WTC11 (cell line): ENCODE results near the gene SLC66A2. TPM values are rescaled to one million over a fixed set of nuclear protein-coding genes. Genes with fewer than 3 reads are reported as not detected.

Experiments used
- ATAC-seq: fragments of 200-7000 bp; cut with Tn5 transposase; 2 replicates; pipeline ENCODE4 v1.10.0; 2021; ENCODE audit warnings: mild to moderate bottlenecking, moderate library complexity
- CTCF ChIA-PET: fragments of 300-600 bp; sonication (Branson Sonifier 250); formaldehyde crosslinking; loops from one replicate; lab custom pipeline; 2021; ENCODE audit warnings: antibody characterized with exemption; lab: Charles Lee
- POLR2A ChIA-PET: fragments of 350-600 bp; sonication (Branson Sonifier 250); formaldehyde crosslinking; loops from one replicate; lab custom pipeline; 2021; ENCODE audit warnings: antibody characterized with exemption; lab: Charles Lee
- DNase-seq: peaks from one replicate; pipeline ENCODE4 v3.0.0; 2021; ENCODE audit warnings: low spot score
- H3K27ac Mint-ChIP-seq: 2 replicates; pipeline ENCODE4 v1.8.0; 2021; ENCODE audit warnings: mixed read lengths
- H3K27me3 Mint-ChIP-seq: 2 replicates; pipeline ENCODE4 v1.8.0; 2021; ENCODE audit warnings: low read depth, mild to moderate bottlenecking, moderate library complexity, mixed read lengths
- H3K36me3 Mint-ChIP-seq: 2 replicates; pipeline ENCODE4 v1.8.0; 2021; ENCODE audit warnings: mixed read lengths
- H3K4me1 Mint-ChIP-seq: 2 replicates; pipeline ENCODE4 v1.8.0; 2022; ENCODE audit warnings: mixed read lengths
- H3K4me3 Mint-ChIP-seq: 2 replicates; pipeline ENCODE4 v1.8.0; 2021; ENCODE audit warnings: mild to moderate bottlenecking, moderate library complexity, mixed read lengths
- H3K9me3 Mint-ChIP-seq: 2 replicates; pipeline ENCODE4 v1.8.0; 2021; ENCODE audit warnings: mixed read lengths
- AFF4 ChIP-seq: sonication (generic); formaldehyde crosslinking; IDR thresholded peaks from 2 replicates; pipeline ENCODE4 v1.8.1; 2023; ENCODE audit warnings: mild to moderate bottlenecking, missing genetic modification reagents, borderline replicate concordance
- AR ChIP-seq: fragments of 250-450 bp; sonication (Bioruptor Pico); IDR thresholded peaks from 2 replicates; pipeline ENCODE4 v1.9.0; 2021; ENCODE audit warnings: mild to moderate bottlenecking
- ARID4B ChIP-seq: sonication (generic); formaldehyde crosslinking; IDR thresholded peaks from 2 replicates; pipeline ENCODE4 v1.8.0; 2023; ENCODE audit warnings: missing genetic modification reagents, mild to moderate bottlenecking, borderline replicate concordance
- CREM ChIP-seq: sonication (generic); formaldehyde crosslinking; IDR thresholded peaks from 2 replicates; pipeline ENCODE4 v1.8.1; 2022; ENCODE audit warnings: mild to moderate bottlenecking, missing genetic modification reagents, moderate library complexity
- CTCF ChIP-seq: fragments of 200-600 bp; IDR thresholded peaks from 2 replicates; pipeline ENCODE4 v1.8.0; 2022; ENCODE audit warnings: antibody characterized with exemption
- ERG ChIP-seq: fragments of 250-450 bp; sonication (Bioruptor Pico); IDR thresholded peaks from 2 replicates; pipeline ENCODE4 v1.8.0; 2021; ENCODE audit warnings: mild to moderate bottlenecking
- FOXK1 ChIP-seq: sonication (generic); formaldehyde crosslinking; IDR thresholded peaks from 2 replicates; pipeline ENCODE4 v1.8.0; 2022; ENCODE audit warnings: mild to moderate bottlenecking, moderate library complexity, missing genetic modification reagents
- MYBL2 ChIP-seq: sonication (generic); formaldehyde crosslinking; IDR thresholded peaks from 2 replicates; pipeline ENCODE4 v1.8.1; 2023; ENCODE audit warnings: mild to moderate bottlenecking, moderate library complexity, missing genetic modification reagents
- NFE2L1 ChIP-seq: sonication (generic); formaldehyde crosslinking; IDR thresholded peaks from 2 replicates; pipeline ENCODE4 v1.8.1; 2023; ENCODE audit warnings: missing genetic modification reagents
- NR1H2 ChIP-seq: sonication (generic); formaldehyde crosslinking; IDR thresholded peaks from 2 replicates; pipeline ENCODE4 v1.9.0; 2021; ENCODE audit warnings: mild to moderate bottlenecking, moderate library complexity, missing genetic modification reagents
- RELA ChIP-seq: sonication (generic); formaldehyde crosslinking; IDR thresholded peaks from 2 replicates; pipeline ENCODE4 v1.8.1; 2022; ENCODE audit warnings: missing genetic modification reagents, mild to moderate bottlenecking, borderline replicate concordance
- RORB ChIP-seq: fragments of 250-450 bp; sonication (Bioruptor Pico); IDR thresholded peaks from 2 replicates; pipeline ENCODE4 v1.9.0; 2021; ENCODE audit warnings: mild to moderate bottlenecking
- SP1 ChIP-seq: sonication (generic); formaldehyde crosslinking; conservative IDR thresholded peaks from 2 replicates; pipeline ENCODE4 v1.8.1; 2022; ENCODE audit warnings: missing genetic modification reagents
- TP53 ChIP-seq: sonication (generic); formaldehyde crosslinking; IDR thresholded peaks from 2 replicates; pipeline ENCODE4 v1.8.1; 2023; ENCODE audit warnings: mild to moderate bottlenecking, missing genetic modification reagents
- ZNF121 ChIP-seq: sonication (generic); formaldehyde crosslinking; IDR thresholded peaks from 2 replicates; pipeline ENCODE4 v1.8.0; 2023; ENCODE audit warnings: missing genetic modification reagents
- ZNF219 ChIP-seq: sonication (generic); formaldehyde crosslinking; IDR thresholded peaks from 2 replicates; pipeline ENCODE4 v1.8.0; 2023; ENCODE audit warnings: missing genetic modification reagents, mild to moderate bottlenecking, borderline replicate concordance
- ZNF396 ChIP-seq: fragments of 250-450 bp; sonication (Bioruptor Pico); IDR thresholded peaks from 2 replicates; pipeline ENCODE4 v1.8.0; 2021; ENCODE audit warnings: mild to moderate bottlenecking, moderate library complexity, borderline replicate concordance
- total RNA-seq: library from RNA; stranded (reverse); gene quantifications from 3 replicates; pipeline ENCODE4 v1.2.3, GENCODE V29; 2021
- TF ChIP-seq, protein P1 (sequence below): sonication (generic); formaldehyde crosslinking; IDR thresholded peaks from 2 replicates; pipeline ENCODE4 v1.8.1; 2022; ENCODE audit warnings: low read depth, mild to moderate bottlenecking, moderate library complexity, missing genetic modification reagents, borderline replicate concordance
- TF ChIP-seq, protein P2 (sequence below): sonication (generic); formaldehyde crosslinking; IDR thresholded peaks from 2 replicates; pipeline ENCODE4 v1.8.1; 2022; ENCODE audit warnings: mild to moderate bottlenecking, missing genetic modification reagents, moderate library complexity, borderline replicate concordance

The SLC66A2 gene
- total RNA-seq, 1 experiment from 2014 or later = 20.9 TPM

GRCh38 chr18:79882522-79883241 lies 68.8 kb downstream of the SLC66A2 start (continued):
- no peak for TF ChIP-seq ZNF396
- TF ChIP-seq, all 79 proteins: peak for 0

- POLR2A ChIA-PET = no interaction called here
- no peak overlapping the region for H3K27ac Mint-ChIP-seq
- CTCF ChIA-PET = no interaction called here
- no peak for TF ChIP-seq CTCF
- TF ChIP-seq FOXK1 (CRISPR knock-in tag) = no peak
- TF ChIP-seq, protein P1, sequence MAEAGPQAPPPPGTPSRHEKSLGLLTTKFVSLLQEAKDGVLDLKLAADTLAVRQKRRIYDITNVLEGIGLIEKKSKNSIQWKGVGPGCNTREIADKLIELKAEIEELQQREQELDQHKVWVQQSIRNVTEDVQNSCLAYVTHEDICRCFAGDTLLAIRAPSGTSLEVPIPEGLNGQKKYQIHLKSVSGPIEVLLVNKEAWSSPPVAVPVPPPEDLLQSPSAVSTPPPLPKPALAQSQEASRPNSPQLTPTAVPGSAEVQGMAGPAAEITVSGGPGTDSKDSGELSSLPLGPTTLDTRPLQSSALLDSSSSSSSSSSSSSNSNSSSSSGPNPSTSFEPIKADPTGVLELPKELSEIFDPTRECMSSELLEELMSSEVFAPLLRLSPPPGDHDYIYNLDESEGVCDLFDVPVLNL = no peak
- no peak for TF ChIP-seq AFF4 (CRISPR knock-in tag)
- TF ChIP-seq NR1H2 = no peak
- no peak for TF ChIP-seq CREM
- no peak for TF ChIP-seq RORB (CRISPR knock-in tag)
- TF ChIP-seq ARID4B (CRISPR knock-in tag) = no peak
- no peak for TF ChIP-seq ZNF219
- TF ChIP-seq ERG (CRISPR knock-in tag) = no peak
- no peak for TF ChIP-seq ZNF121
- no peak for TF ChIP-seq TP53 (CRISPR knock-in tag)
- TF ChIP-seq MYBL2 (CRISPR knock-in tag) = no peak
- no peak for TF ChIP-seq NFE2L1
- TF ChIP-seq SP1 (CRISPR knock-in tag) = no peak
- no peak for TF ChIP-seq AR
- TF ChIP-seq, protein P2, sequence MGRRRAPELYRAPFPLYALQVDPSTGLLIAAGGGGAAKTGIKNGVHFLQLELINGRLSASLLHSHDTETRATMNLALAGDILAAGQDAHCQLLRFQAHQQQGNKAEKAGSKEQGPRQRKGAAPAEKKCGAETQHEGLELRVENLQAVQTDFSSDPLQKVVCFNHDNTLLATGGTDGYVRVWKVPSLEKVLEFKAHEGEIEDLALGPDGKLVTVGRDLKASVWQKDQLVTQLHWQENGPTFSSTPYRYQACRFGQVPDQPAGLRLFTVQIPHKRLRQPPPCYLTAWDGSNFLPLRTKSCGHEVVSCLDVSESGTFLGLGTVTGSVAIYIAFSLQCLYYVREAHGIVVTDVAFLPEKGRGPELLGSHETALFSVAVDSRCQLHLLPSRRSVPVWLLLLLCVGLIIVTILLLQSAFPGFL = no peak
- no peak for TF ChIP-seq RELA (CRISPR knock-in tag)
- no peaks in the 10 kb centered on the region for H3K36me3 Mint-ChIP-seq
- no peak for DNase-seq
- H3K4me1 Mint-ChIP-seq = no peaks in the 10 kb centered on the region
- no peaks in the 10 kb centered on the region for H3K27me3 Mint-ChIP-seq
- ATAC-seq = no peak
- no peaks in the 10 kb centered on the region for H3K9me3 Mint-ChIP-seq
- no peak overlapping the region for H3K4me3 Mint-ChIP-seq
These were observed 69.8 kb downstream of the SLC66A2 start for GRCh38 chr18:79881695-79882094.
